Fibroblast of skin of left quadriceps (primary cell): Measurements from ENCODE around the gene PPP2R3A.
"Not testable (repeated sequence)": the region's sequence is repeated elsewhere in the genome, so short reads cannot be mapped to it uniquely, and the experiment has no call there.

Source experiments
- DNase-seq, 2 experiments: peaks; one replicate each; pipeline ENCODE4 v3.0.0-alpha.2; 2013; ENCODE audit warnings: low read depth in 2 of 2

Gene PPP2R3A

DNA sequence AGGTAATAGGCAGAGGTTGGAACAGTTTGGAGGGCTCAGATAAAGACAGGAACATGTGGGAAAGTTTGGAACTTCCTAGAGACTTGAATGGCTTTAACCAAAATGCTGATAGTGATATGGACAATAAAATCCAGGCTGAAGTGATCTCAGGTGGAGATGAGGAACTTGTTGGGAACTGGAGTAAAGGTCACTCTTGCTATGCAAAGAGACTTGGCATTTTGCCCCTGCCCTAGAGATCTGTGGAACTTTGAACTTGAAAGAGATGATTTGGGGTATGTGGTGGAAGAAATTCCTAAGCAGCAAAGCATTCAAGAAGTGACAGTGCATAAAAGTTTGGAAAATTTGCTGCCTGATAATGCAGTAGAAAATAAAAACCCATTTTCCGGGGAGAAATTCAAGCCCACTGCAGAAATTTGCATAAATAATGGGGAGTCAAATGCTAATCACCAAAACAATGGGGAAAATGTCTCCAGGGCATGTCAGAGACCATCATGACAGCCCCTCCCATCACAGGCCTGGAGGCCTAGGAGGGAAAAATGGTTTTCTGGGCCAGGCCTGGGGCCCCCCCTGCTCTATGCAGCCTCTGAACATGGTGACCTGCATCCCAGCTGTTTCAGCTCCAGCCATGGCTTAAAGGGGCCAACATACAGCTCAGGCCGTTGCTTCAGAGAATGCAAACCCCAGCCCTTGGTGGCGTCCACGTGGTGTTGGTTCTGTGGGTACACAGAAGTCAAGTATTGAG is 118.3 kb downstream of the PPP2R3A start:
- DNase-seq: not testable (repeated sequence)

DNA sequence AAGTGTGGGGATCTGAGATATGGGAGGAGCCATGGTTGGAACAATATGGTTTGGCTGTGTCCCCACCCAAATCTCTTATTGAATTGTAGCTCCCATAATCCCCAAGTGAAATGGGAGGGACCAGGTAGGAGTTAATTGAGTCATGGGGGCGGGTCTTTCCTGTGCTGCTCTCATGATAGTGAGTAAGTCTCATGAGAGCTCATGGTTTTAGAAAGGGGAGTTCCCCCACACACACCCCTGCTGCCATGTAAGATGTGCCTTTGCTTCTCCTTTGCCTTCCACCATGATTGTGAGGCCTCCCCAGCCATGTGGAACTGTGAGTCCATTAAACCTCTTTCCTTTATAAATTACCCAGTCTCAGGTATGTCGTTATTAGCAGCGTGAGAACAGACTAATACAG is 119.5 kb downstream of the PPP2R3A start:
- DNase-seq: not testable (repeated sequence)

DNA sequence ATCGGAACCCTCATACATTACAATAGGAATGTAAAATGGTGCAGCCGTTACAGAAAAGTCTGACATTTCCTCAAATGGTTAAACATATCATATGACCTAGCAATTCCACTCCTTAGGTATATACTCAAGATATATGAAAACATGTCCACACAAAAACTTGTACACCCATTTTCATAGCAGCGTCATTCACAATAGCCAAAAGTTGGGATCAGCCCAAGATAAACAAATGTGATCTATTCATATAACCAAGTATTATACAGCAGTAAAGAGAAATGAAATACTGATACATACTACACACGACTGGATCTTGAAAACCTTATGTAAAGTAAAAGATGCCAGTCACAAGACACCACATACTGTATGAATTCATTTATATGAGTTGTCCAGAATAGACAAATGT is 128.2 kb downstream of the PPP2R3A start:
- DNase-seq: no peak

- no peak for DNase-seq
Measured at GRCh38 chr3:136105044-136105443, 139.5 kb downstream of the PPP2R3A start.

DNA sequence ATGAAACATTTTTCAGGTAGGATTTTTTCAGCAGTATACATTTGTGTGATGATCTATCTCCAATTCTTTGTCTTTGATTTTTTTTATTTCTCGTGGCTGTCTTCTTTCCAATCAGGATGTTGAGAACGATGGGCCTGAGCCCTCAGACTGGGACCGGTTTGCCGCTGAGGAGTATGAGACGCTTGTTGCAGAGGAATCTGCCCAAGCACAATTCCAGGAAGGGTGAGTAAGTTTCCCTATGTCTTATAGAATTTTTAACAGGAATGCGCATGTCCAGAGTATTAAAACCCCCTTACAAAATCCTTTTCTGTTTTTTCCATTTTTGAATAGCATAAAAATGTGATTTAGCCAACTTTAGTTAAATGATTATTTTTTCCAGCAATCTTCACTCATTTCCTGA is 140.6 kb downstream of the PPP2R3A start:
- no peak for DNase-seq

DNA sequence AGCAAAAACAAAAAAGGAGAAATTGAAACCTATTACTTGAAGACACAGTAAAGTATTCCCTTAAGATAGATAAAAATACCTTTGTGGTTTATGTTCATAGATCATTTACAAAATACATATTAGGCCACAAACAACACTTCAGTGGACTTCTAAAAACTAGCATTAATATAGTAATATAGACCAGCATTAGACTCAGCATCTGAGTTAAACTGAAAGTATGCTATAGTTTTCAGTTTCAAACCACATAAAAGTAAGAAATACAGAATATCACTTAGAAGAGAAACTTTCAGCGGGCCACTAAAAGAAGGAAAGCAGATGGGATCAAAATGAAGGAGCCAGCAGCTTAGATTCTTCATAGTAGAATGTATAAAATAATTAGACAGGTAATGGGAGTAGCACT is 144.0 kb downstream of the PPP2R3A start:
- DNase-seq: no peak

- no peak for DNase-seq
Measured at GRCh38 chr3:136110481-136110880, 145.0 kb downstream of the PPP2R3A start.

GRCh38 chr3:136114421-136114820 is 148.9 kb downstream of the PPP2R3A start:
- no peak for DNase-seq

- not testable (repeated sequence) for DNase-seq
Measured at GRCh38 chr3:136119332-136119731, 153.8 kb downstream of the PPP2R3A start.

DNA sequence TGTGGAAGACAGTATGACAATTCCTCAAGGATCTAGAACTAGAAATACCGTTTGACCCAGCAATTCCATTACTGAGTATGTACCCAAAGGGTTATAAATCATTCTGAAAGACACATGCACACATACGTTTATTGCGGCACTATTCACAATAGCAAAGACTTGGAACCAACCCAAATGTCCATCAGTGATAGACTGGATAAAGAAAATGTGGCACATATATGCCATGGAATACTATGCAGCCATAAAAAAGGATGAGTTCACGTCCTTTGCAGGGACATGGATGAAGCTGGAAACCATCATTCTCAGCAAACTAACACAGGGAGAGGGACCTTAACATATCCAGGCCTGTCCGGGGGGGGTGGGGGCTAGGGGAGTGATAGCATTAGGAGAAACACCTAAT is 154.3 kb downstream of the PPP2R3A start:
- DNase-seq: not testable (repeated sequence)

DNA sequence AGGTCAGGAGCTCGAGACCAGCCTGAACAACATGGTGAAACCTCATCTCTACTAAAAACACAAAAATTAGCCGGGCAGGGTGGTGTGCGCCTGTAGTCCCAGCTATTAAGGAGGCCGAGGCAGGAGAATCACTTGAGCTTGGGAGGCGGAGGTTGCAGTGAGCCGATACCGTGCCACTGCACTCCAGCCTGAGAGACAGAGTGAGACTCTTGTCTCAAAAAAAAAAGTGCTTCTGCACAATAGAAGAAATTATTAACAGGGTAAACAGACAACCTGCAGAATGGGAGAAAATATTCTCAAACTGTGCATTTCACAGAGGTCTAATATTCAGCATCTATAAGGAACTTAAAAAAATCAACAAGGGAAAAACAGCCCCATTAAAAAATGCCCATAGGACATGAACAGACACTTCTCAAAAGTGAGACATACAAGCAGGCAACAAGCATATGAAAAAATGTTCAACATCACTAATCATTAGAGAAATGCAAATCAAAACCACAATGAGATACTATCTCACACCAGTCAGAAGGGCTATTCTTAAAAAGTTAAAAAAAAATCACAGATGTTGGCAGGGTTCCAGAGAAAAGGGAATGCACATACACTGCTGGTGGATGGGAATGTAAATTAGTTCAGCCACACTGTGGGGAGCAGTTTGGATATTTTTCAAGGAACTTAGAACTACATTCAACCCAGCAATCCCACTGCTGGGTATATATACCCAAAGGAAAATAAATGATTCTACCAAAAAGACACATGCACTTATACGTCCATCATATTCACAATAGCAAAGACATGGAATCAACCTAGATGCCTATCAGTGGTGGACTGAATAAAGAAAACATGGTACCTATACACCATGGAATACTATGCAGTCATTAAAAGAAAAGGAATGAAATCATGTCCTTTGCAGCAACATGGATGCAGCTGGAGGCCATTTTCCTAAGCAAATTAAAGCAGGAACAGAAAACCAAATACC is 155.1 kb downstream of the PPP2R3A start:
- peak; percentile 58 to 66 for DNase-seq

- no peak for DNase-seq
Measured at GRCh38 chr3:136122006-136122405, 156.5 kb downstream of the PPP2R3A start.

- DNase-seq: not testable (repeated sequence)
Measured at GRCh38 chr3:136131647-136132046, 166.1 kb downstream of the PPP2R3A start.

GRCh38 chr3:136134091-136134490 is 168.6 kb downstream of the PPP2R3A start:
- no peak for DNase-seq

GRCh38 chr3:136135039-136135802 is 169.7 kb downstream of the PPP2R3A start:
- DNase-seq: no peak

DNA sequence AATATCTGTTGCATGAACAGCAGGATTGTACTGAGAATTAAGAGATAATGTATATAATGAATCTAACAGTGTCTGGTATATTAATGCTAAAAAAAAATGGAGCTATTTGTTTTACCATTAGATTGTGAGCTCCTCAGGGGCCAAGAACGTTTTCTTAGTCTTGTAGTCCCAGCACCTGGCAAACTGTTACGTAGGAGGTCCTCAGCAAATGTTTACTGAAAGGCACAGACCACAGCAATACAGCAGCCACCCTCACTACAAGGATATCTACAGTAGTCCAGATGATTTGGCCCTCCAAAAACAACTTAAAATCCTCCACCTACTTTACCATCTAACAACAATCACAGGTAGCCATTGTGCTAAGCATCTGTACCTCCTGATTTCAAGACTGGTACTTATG is 170.9 kb downstream of the PPP2R3A start:
- DNase-seq: no peak

GRCh38 chr3:136141291-136141785 is 175.8 kb downstream of the PPP2R3A start:
- no peak for DNase-seq

- DNase-seq: no peak
Measured at GRCh38 chr3:136141891-136142290, 176.4 kb downstream of the PPP2R3A start.

DNA sequence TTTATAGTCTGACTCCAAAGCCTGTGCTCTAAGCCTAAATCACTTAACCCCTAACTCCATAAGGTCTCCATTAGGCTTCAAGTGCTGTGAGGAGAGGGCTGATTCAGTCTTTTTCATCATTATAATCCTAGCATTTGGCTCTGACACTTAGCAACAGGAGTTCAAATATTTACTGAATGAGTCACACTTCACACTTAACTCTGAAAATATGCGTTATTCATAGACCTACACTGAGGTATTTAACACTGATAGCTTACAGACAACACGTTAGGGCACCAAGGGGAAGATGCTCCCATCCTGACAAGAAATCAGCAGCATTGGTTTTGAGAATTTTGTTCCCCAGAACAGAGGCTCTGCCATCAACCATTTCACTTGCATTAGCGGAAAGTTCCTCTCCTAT is 177.1 kb downstream of the PPP2R3A start:
- DNase-seq: peak; percentile 86 to 87

- DNase-seq: not testable (repeated sequence)
Measured at GRCh38 chr3:136144397-136144796, 178.9 kb downstream of the PPP2R3A start.

GRCh38 chr3:136146981-136147729 is 181.6 kb downstream of the PPP2R3A start:
- DNase-seq: no peak
